Motor neuron (in vitro differentiated cells): Measurements from ENCODE around the gene TRIM52. TPM values are rescaled to one million over a fixed set of nuclear protein-coding genes. Genes with fewer than 3 reads are reported as not detected.

Experiments
- ATAC-seq, 8 experiments: fragments of 200-7000 bp; cut with Tn5 transposase; replicated peaks in 6 of 8; 2 replicates each; pipeline ENCODE4 v1.8.0; 2021; ENCODE audit warnings: mild to moderate bottlenecking in 8 of 8, moderate library complexity in 8 of 8
- H3K27ac ChIP-seq, 2 donors: fragments of 250-450 bp; sonication (Bioruptor Pico); 2 replicates each; pipeline ENCODE4 v1.9.0; 2021; ENCODE audit warnings: antibody characterized with exemption in 2 of 2, mild to moderate bottlenecking in 2 of 2, moderate library complexity in 1 of 2
- H3K4me1 ChIP-seq, 2 donors: fragments of 250-450 bp; sonication (Bioruptor Pico); replicated peaks in 1 of 2; 2 replicates each; pipeline ENCODE4 v1.6.1; 2021; ENCODE audit warnings: antibody characterized with exemption in 2 of 2, mild to moderate bottlenecking in 2 of 2, moderate library complexity in 1 of 2
- H3K4me3 ChIP-seq, 5 donors: fragments of 250-450 bp; sonication (Bioruptor Pico); 2 replicates each; pipeline ENCODE4 v1.9.0; 2021; ENCODE audit warnings: antibody characterized with exemption in 5 of 5, mild to moderate bottlenecking in 5 of 5, moderate library complexity in 4 of 5
- WGBS, 10 experiments: fragments of 450-650 bp; shearing (Covaris generic); methylation state at CpG; one replicate each; pipeline ENCODE4 v1.0.0; 2022; 5-methylcytosine and 5-hydroxymethylcytosine counted together
- in situ Hi-C, 9 experiments: fragments of 400-800 bp; cut with MboI; loops; one replicate each; pipeline ENCODE4 v1.15.0; 2021; ENCODE audit warnings: low sequenced_read_pairs in 9 of 9, low pct_unique_long_range_greater_than_20kb in 2 of 9; ENCODE audit not compliant: unreplicated experiment in 9 of 9
- total RNA-seq, 8 experiments: library from RNA; unstranded; fragments of 300-600 nt; gene quantifications; 2 replicates each; pipeline versions ENCODE4 v1.2.3 to v1.2.4, GENCODE V29; 2022

The TRIM52 gene
- total RNA-seq, 8 experiments from 2014 or later = 10.4 to 27.0 (median 13.5) TPM

GRCh38 chr5:181246276-181247049 lies 14.5 kb downstream of the TRIM52 start:
- WGBS, 10 experiments = 0% methylated on average over 1 to 13 of the region's 55 CpGs; no CpG with 5 or more reads in 6 of the 10 experiments
- peaks cover 52 to 58% of the 10 kb centered on the region in 2 donors for H3K4me1 ChIP-seq

GRCh38 chr5:181245427-181246275 lies 15.3 kb downstream of the TRIM52 start:
- WGBS, 10 experiments = 0 to 100% (median 50%) methylated on average over 2 to 12 of the region's 34 CpGs; no CpG with 5 or more reads in 2 of the 10 experiments
- Histone ChIP-seq H3K4me3 (peak overlapping the region; percentile 49 to 84 (median 67)), H3K27ac (peak overlapping the region; percentile 87 to 95), H3K4me1 (peaks cover 45 to 50% of the 10 kb centered on the region in 2 donors)
- in situ Hi-C loops = no loop called here
- peak in 5 of 8 experiments; percentile 0 to 16 (median 5) for ATAC-seq

More at GRCh38 chr5:181246276-181247049, 14.5 kb downstream of the TRIM52 start:
- H3K27ac ChIP-seq = peak overlapping the region; percentile 87 to 95
- in situ Hi-C loops = no loop called here
- peak overlapping the region; percentile 49 to 84 (median 67) for H3K4me3 ChIP-seq
- peak; percentile 46 to 80 (median 76) for ATAC-seq

GRCh38 chr5:181243564-181244343 lies 17.2 kb downstream of the TRIM52 start, which contains the start of gene RACK1:
RACK1 (minus strand) TSS chr5:181243906; CDS start chr5:181243800, 106 bp downstream.
- WGBS, 10 experiments = 0 to 2% (median 0%) methylated on average over 1 to 30 of the region's 50 CpGs; no CpG with 5 or more reads in 3 of the 10 experiments
- H3K4me1 ChIP-seq = peaks cover 29 to 32% of the 10 kb centered on the region in 2 donors
- in situ Hi-C loops = no loop called here
- H3K4me3 ChIP-seq = peak within 1 kb of the TSS; percentile 69 to 84 (median 71)
- peak; percentile 50 to 71 (median 62) for ATAC-seq
- peak within 1 kb of the TSS; percentile 98 for H3K27ac ChIP-seq

GRCh38 chr5:181243018-181243563 lies 17.9 kb downstream of the TRIM52 start:
- Histone ChIP-seq H3K4me3 (peak overlapping the region; percentile 69 to 84 (median 71)), H3K27ac (peak overlapping the region; percentile 98), H3K4me1 (peaks cover 25 to 30% of the 10 kb centered on the region in 2 donors)
- ATAC-seq = no peak
- in situ Hi-C loops = no loop called here
- 0 to 6% (median 0%) methylated on average over 1 to 6 of the region's 25 CpGs; no CpG with 5 or more reads in 3 of the 10 experiments for WGBS, 10 experiments

GRCh38 chr5:181242031-181242451 lies 18.9 kb downstream of the TRIM52 start:
- no peak for ATAC-seq
- in situ Hi-C loops = no loop called here
- peaks cover 20 to 27% of the 10 kb centered on the region in 2 donors for H3K4me1 ChIP-seq
- peak overlapping the region in 1 of 2 donors; percentile 24 for H3K27ac ChIP-seq
- peak overlapping the region; percentile 69 to 84 (median 71) for H3K4me3 ChIP-seq
- 15 to 92% (median 68%) methylated on average over 2 to 6 of the region's 6 CpGs; no CpG with 5 or more reads in 4 of the 10 experiments for WGBS, 10 experiments

GRCh38 chr5:181241393-181241975 lies 19.5 kb downstream of the TRIM52 start:
- Histone ChIP-seq H3K27ac (peak overlapping the region in 1 of 2 donors; percentile 24), H3K4me1 (peaks cover 20 to 27% of the 10 kb centered on the region in 2 donors), H3K4me3 (peak overlapping the region; percentile 69 to 84 (median 71))
- ATAC-seq = peak in 4 of 8 experiments; percentile 3 to 9 (median 4)
- in situ Hi-C loops = no loop called here
- WGBS, 10 experiments = 0 to 100% (median 57%) methylated on average over 1 to 6 of the region's 6 CpGs; no CpG with 5 or more reads in 1 of the 10 experiments

GRCh38 chr5:181239062-181239663 lies 21.8 kb downstream of the TRIM52 start:
- Histone ChIP-seq H3K4me3 (no peak overlapping the region), H3K27ac (no peak overlapping the region), H3K4me1 (peaks cover 8 to 16% of the 10 kb centered on the region in 2 donors)
- ATAC-seq = no peak
- 73 to 100% (median 100%) methylated on average over 1 to 9 of the region's 9 CpGs; no CpG with 5 or more reads in 3 of the 10 experiments for WGBS, 10 experiments
- in situ Hi-C loops = no loop called here

- no peak overlapping the region for H3K4me3 ChIP-seq
- in situ Hi-C loops = no loop called here
- no peak for ATAC-seq
- peaks cover 8 to 16% of the 10 kb centered on the region in 2 donors for H3K4me1 ChIP-seq
- WGBS, 10 experiments = 83 to 100% (median 96%) methylated on average over 1 to 5 of the region's 5 CpGs; no CpG with 5 or more reads in 3 of the 10 experiments
- H3K27ac ChIP-seq = no peak overlapping the region
Observed at GRCh38 chr5:181237729-181238385, 23.1 kb downstream of the TRIM52 start.

GRCh38 chr5:181236954-181237641 lies 23.8 kb downstream of the TRIM52 start:
- Histone ChIP-seq H3K4me1 (peaks cover 6 to 10% of the 10 kb centered on the region in 2 donors), H3K27ac (no peak overlapping the region), H3K4me3 (no peak overlapping the region)
- WGBS, 10 experiments = 75 to 100% (median 96%) methylated on average over 1 to 10 of the region's 10 CpGs; no CpG with 5 or more reads in 1 of the 10 experiments
- in situ Hi-C loops = no loop called here
- no peak for ATAC-seq

- ATAC-seq = no peak
- peaks cover under 1 to 4% of the 10 kb centered on the region in 2 donors for H3K4me1 ChIP-seq
- in situ Hi-C loops = no loop called here
- H3K27ac ChIP-seq = no peak overlapping the region
- H3K4me3 ChIP-seq = no peak overlapping the region
- WGBS, 10 experiments = 73 to 100% (median 87%) methylated on average over 1 to 6 of the region's 6 CpGs
Observed at GRCh38 chr5:181236471-181236870, 24.5 kb downstream of the TRIM52 start.
